Measurements from ENCODE around the gene METAP1D.

METAP1D gene

DNA sequence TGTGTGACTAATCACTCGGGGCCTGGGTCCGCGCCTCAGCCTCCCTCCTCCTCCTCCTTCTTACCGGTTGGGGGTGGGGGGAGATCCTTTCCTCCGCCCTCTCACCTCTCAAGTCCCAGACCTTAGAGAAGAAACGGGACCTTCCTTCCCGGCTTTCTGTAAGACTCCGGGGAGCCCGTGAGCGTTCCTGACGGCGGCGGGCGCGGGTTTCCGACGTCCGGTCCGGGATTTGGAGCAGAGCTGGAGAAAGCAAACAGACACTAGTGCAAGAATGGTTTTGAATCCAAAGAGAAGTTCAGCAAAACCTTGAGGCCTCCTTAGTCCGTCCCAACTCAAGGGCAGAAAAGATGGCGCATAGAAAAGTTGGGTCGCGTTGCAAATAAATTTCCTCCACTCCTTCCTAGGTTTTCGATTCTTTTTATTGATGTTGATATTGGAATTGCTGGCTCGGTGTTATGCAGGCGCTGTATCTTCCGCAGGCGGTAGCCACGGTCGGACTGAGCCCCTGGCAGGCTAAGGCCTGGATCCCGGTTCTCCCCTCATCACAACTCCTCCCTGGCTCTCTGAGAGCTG is 87.5 kb downstream of the METAP1D start:
- TF ChIP-seq, protein P1, sequence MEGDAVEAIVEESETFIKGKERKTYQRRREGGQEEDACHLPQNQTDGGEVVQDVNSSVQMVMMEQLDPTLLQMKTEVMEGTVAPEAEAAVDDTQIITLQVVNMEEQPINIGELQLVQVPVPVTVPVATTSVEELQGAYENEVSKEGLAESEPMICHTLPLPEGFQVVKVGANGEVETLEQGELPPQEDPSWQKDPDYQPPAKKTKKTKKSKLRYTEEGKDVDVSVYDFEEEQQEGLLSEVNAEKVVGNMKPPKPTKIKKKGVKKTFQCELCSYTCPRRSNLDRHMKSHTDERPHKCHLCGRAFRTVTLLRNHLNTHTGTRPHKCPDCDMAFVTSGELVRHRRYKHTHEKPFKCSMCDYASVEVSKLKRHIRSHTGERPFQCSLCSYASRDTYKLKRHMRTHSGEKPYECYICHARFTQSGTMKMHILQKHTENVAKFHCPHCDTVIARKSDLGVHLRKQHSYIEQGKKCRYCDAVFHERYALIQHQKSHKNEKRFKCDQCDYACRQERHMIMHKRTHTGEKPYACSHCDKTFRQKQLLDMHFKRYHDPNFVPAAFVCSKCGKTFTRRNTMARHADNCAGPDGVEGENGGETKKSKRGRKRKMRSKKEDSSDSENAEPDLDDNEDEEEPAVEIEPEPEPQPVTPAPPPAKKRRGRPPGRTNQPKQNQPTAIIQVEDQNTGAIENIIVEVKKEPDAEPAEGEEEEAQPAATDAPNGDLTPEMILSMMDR (conservative IDR thresholded peaks at IDR 0.05; ENCODE audit: low read depth, low read length), result no peak
- H3K4me3 ChIP-seq (ENCODE audit: low read depth, low read length), result no peak overlapping the region
- DNase-seq (ENCODE audit: low read depth), result no peak

DNA sequence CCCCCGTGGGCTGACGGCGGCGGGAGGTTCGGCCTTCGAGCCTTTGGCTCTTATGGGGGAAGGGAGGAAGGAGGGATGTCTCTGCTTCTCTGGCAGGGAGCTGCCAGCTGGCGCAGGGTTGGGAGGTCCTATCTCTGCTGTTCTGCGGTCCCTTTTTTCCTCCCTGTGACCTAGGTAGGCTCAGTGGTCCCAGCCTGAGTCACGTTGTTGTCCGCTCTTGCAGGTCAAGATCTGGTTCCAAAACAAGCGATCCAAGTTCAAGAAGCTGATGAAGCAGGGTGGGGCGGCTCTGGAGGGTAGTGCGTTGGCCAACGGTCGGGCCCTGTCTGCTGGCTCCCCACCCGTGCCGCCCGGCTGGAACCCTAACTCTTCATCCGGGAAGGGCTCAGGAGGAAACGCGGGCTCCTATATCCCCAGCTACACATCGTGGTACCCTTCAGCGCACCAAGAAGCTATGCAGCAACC is 88.1 kb downstream of the METAP1D start:
- DNase-seq (ENCODE audit: low read depth), result no peak
- no peak overlapping the region for H3K4me3 ChIP-seq (ENCODE audit: low read depth, low read length)
- TF ChIP-seq, protein P1 (conservative IDR thresholded peaks at IDR 0.05; ENCODE audit: low read depth, low read length), result no peak

DNA sequence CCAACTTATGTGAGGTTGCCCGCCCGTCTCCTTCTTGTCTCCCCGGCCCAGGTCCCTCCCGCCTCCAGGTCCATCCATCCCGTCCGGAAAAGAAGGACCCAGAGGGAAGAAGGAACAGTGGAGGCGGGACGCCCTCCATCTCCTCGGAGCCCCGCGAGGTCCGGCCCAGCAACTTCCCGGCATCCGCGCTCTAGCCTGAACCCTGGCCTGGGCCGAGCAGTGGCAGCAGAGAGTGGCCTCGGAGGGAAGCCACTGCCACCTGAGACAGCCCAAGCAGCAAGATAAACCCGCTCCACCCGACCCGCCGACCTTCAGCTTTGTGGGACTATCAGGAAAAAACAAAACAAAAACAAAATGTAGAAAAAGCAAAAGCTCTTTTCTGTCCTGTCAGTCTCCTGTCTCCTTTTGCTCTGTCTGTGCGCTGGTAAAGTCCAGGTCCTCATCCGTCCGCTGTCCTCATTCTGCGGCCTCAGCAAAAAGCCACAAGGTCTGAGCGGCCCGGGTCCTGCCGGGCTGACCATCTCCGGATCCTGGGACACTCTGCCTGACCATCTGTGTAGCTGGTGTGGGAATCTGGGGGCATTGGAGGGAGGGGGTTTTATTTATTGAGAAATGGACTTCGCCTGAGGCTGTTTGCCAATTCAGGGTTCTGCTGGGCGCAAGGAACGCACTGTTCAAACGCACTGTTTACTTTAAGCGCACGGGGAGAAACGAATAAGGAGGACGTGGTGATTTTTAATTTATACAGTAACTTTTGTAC is 88.7 kb downstream of the METAP1D start:
- TF ChIP-seq, protein P1 (conservative IDR thresholded peaks at IDR 0.05; ENCODE audit: low read depth, low read length), result no peak
- H3K4me3 ChIP-seq (ENCODE audit: low read depth, low read length), result no peak overlapping the region
- no peak for DNase-seq (ENCODE audit: low read depth)

DNA sequence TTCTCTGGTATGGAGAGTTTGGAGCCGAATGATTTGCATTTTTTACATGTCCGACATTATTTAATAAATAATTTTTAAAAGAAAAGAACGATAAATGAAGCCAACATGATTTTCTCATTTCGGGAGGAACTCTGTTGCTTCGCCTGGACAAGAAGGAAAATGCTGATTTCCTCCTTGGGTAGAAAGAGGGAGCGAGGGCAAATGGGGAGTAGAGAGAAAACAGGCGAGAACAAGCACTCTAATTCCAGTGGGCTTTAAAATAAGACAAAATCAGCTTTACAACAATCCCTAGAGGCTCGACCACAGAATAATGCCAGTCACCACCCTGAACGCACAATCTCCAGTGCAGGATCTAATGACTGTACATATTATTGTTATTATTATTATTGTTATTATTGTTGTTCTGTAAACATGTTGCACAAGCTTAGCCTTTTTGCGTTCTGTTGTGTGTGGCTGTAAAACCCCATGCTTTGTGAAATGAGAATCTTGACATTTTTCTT is 89.3 kb downstream of the METAP1D start:
- H3K4me3 ChIP-seq (ENCODE audit: low read depth, low read length), result no peak overlapping the region
- TF ChIP-seq, protein P1 (conservative IDR thresholded peaks at IDR 0.05; ENCODE audit: low read depth, low read length), result no peak
- no peak for DNase-seq (ENCODE audit: low read depth)

DNA sequence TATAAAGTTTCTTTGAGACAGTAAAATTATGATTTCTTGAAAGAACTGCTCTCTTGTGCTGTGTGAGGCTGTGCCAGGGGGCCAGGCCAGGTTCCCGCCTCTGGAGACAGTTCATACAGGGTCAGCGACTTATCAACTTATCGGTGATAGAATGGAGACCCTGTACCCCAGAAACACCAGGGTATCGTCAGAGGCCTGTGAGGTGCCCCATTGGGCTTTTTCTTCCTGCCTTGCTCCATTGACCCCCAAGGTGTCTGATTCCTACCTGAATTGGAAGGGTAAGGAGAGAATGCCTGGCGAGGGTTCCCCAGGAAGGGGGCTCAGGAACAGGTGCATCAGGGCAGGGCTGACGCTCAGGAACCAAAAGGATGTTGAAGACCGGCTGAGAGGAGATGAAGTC is 89.9 kb downstream of the METAP1D start:
- no peak for DNase-seq (ENCODE audit: low read depth)
- TF ChIP-seq, protein P1 (conservative IDR thresholded peaks at IDR 0.05; ENCODE audit: low read depth, low read length), result no peak
- H3K4me3 ChIP-seq (ENCODE audit: low read depth, low read length), result no peak overlapping the region

DNA sequence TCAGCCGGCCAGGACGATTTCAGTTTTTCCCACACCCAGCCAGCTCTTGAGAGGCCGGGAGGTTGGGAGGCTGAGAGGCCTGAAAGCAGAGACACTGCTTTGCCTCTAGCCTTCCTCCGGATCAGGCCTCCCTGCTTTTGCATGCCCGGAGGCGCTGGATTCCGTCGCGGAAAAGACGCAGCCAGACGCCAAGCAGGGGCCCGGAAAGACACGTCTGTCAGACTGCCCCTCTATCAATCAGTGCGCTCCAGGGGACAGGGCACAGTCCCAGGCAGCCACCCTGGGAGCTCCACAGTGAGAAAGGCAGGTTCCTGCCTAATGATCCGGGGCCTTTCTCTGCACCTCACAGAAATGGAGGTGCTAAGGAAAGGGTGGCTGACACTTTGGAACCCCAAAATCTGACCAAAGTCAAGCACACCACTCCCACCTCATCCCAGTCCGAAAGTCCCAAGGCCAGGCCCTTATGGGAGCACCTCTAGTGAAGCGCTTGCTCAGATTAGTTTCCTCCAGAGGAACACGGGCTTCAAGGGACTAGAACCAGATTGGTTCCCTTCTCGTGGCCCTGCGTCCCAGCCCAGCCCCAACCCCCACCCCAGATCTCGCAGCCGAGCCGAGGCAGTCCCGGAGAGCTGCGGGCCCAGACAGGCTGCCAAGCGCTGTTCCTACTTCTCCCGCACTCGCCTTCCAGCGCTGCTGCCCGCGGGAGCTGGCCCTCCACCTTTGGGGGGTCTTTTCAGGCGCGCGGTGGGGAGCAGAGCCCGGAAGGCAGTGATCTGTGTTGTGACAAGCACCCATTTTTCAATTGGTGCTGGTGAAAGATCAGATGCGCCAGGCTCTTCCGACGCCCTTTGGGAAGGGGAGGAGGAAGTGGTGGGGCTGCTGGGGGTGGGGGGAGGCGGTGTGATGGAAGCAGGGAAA is 90.5 kb downstream of the METAP1D start:
- DNase-seq (ENCODE audit: low read depth), result no peak

More for the DNA sequence above, 90.5 kb downstream of the METAP1D start:
- H3K4me3 ChIP-seq (ENCODE audit: low read depth, low read length), result no peak overlapping the region
- TF ChIP-seq, protein P1 (conservative IDR thresholded peaks at IDR 0.05; ENCODE audit: low read depth, low read length), result no peak
